Lower leg skin (tissue), 4 donors: ENCODE results near the gene VPS33B. TPM values are rescaled to one million over a fixed set of nuclear protein-coding genes. Genes with fewer than 3 reads are reported as not detected.

Experiments
- DNase-seq, 2 donors: peaks; one replicate each; pipeline ENCODE4 v3.0.0-alpha.2; 2019; ENCODE audit warnings: low spot score in 2 of 2
- H3K4me3 ChIP-seq: fragments of 200-600 bp; sonication (generic); 2 replicates; pipeline ENCODE4 v1.5.1; 2017; ENCODE audit warnings: mild to moderate bottlenecking, low read depth; ENCODE audit not compliant: poor library complexity, severe bottlenecking
- POLR2A ChIP-seq, 2 donors: fragments of 450-650 bp; IDR thresholded peaks; one replicate each; pipeline ENCODE4 v1.6.1; 2016 to 2017; ENCODE audit warnings: antibody characterized with exemption in 2 of 2, mild to moderate bottlenecking in 1 of 2, moderate library complexity in 1 of 2
- WGBS, 2 donors: methylation state at CpG; one replicate each; pipeline ENCODE4 v1.1.5; 2018; 5-methylcytosine and 5-hydroxymethylcytosine counted together
- intact Hi-C: fragments of 100-400 bp; cut with DNase I; formaldehyde crosslinking; loops from one replicate; pipeline ENCODE4 v1.15.0; 2023; ENCODE audit warnings: low total_unique reads
- total RNA-seq, 4 donors: library from RNA; depleted of rRNA; stranded (reverse); fragments of >200 nt; gene quantifications; one replicate each; pipeline ENCODE4 v1.1.0, GENCODE V29; 2016
- TF ChIP-seq, protein P1 (sequence below), 3 donors: fragments of 450-650 bp; IDR thresholded peaks; one replicate each; pipeline ENCODE4 v1.5.1; 2016; ENCODE audit warnings: antibody characterized with exemption in 3 of 3, mild to moderate bottlenecking in 3 of 3, moderate library complexity in 2 of 3

The VPS33B gene
- total RNA-seq, 4 donors from 2014 or later = 9.5 to 16.4 (median 12.9) TPM

DNA sequence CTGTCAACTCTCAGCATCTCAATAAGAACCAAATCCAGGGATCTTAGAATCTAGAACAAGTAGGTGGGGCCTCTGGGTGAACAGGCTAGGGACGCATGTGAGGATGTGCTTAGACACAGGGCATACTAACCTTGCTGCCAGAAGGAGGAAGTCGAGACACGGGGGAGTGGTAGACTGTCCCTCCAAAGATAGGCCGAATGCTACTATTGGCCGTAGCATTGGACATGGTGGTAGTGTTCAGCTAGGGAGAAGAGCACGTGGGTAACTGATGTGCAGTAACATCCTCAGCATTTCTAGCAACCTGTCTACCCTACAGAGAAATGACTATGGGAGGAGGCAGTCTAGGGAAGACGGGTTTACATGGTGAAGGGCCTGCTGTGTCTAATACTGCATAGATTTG, 52.1 kb downstream of the VPS33B start:
- TF ChIP-seq, protein P1, sequence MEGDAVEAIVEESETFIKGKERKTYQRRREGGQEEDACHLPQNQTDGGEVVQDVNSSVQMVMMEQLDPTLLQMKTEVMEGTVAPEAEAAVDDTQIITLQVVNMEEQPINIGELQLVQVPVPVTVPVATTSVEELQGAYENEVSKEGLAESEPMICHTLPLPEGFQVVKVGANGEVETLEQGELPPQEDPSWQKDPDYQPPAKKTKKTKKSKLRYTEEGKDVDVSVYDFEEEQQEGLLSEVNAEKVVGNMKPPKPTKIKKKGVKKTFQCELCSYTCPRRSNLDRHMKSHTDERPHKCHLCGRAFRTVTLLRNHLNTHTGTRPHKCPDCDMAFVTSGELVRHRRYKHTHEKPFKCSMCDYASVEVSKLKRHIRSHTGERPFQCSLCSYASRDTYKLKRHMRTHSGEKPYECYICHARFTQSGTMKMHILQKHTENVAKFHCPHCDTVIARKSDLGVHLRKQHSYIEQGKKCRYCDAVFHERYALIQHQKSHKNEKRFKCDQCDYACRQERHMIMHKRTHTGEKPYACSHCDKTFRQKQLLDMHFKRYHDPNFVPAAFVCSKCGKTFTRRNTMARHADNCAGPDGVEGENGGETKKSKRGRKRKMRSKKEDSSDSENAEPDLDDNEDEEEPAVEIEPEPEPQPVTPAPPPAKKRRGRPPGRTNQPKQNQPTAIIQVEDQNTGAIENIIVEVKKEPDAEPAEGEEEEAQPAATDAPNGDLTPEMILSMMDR (IDR thresholded peaks at IDR 0.05) = no peak
- TF ChIP-seq POLR2A (IDR thresholded peaks at IDR 0.05) = no peak
- WGBS, 2 donors = 94 to 95% methylated on average over 7 of the region's 7 CpGs
- DNase-seq = no peak
- intact Hi-C loops = no loop called here
- H3K4me3 ChIP-seq = no peak overlapping the region

DNA sequence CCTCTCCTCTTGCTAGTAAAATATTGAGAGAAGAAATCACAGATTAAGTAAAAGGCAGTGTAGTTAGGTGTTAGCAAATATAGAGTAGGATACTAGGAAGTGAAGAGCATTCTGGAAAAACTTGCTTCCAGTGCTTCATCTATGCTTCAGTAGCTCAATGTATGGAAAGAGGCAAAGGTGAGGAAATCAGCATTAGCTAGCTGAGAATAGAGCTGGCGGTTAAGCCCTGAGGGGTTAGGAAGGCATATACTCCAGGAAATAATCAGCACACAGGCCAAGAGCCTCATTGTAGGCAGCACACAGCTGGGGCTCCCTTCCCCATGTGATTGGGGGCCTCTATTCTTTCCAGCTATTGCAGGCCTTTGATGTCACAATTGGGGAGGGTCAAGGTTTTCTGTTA, 54.0 kb downstream of the VPS33B start:
- TF ChIP-seq, protein P1 (IDR thresholded peaks at IDR 0.05) = no peak
- no peak for TF ChIP-seq POLR2A (IDR thresholded peaks at IDR 0.05)
- intact Hi-C loops = no loop called here
- no peak overlapping the region for H3K4me3 ChIP-seq

DNA sequence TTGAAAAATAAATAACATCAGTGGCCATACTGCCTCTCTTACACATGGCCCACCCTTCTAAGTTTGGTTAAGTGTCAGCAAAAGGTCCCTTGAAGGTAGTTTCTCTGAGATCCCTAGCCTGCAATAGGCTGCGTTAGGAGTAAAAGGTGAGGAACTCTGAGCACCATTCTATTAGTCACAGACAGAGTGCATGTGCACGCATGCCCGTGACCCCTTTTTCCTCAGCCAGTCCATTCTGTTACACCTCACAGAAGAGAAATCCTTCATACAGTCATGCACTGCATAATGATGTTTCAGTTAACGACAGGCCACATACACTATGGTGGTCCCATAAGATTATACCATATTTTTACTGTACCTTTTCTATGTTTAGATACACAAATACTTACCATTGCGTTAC, 55.2 kb downstream of the VPS33B start:
- intact Hi-C loops = no loop called here
- WGBS, 2 donors = 59 to 63% methylated on average over 5 of the region's 5 CpGs
- no peak for DNase-seq
- no peak overlapping the region for H3K4me3 ChIP-seq
- TF ChIP-seq, protein P1 (IDR thresholded peaks at IDR 0.05) = no peak
- no peak for TF ChIP-seq POLR2A (IDR thresholded peaks at IDR 0.05)

More for the DNA sequence above, 54.0 kb downstream of the VPS33B start:
- WGBS, 2 donors = 74% methylated on average over 1 of the region's 1 CpG
- no peak for DNase-seq

DNA sequence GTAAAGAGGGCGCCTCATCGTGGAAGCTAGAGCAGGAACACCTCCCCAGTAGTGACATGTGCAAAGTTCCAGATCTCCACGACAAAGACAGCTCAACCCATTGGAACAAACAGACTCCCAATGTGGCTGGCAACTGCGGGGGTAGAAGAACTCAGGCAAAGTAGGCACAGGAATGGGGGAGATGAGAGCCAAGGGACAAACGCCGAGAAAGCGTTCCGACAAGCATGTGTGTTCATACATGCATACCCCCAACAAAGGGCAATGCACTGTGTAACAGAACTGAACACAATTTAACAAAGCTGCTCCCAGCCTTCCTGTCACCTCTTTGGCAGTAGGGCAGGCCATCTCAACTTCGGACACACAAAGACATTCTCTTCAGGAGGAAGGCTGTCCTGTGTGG, 56.1 kb downstream of the VPS33B start:
- TF ChIP-seq POLR2A (IDR thresholded peaks at IDR 0.05) = no peak
- TF ChIP-seq, protein P1 (IDR thresholded peaks at IDR 0.05) = no peak
- intact Hi-C loops = no loop called here
- no peak overlapping the region for H3K4me3 ChIP-seq
- 64 to 67% methylated on average over 9 of the region's 9 CpGs for WGBS, 2 donors
- DNase-seq = no peak

DNA sequence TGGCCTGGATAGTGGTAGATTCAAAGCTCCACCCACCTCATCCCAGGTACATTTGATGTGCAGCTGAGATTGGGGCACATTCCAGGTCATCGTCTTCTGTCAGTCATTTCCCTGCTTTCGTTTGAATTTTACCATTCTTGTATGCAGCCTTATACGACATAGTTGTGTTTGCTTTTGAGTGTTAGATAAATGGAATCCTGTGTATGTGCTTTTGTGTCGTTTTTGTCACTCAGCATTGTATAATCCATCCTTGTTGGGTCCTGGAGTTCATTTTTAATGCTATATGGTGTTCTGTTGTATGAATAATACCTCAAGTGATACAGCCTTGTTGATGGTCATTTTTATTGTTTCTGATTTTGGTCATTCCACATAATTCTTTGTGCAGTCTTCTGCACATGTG, 60.4 kb downstream of the VPS33B start:
- no peak overlapping the region for H3K4me3 ChIP-seq
- DNase-seq = no peak
- TF ChIP-seq POLR2A (IDR thresholded peaks at IDR 0.05) = no peak
- TF ChIP-seq, protein P1 (IDR thresholded peaks at IDR 0.05) = no peak
- intact Hi-C loops = no loop called here
- 87 to 88% methylated on average over 4 of the region's 4 CpGs for WGBS, 2 donors
